ENCODE results near the gene HMCN2.

- TF ChIP-seq CTCF (IDR thresholded peaks at IDR 0.05) (peak; percentile 97), ZFX (IDR thresholded peaks at IDR 0.05; ENCODE audit: borderline replicate concordance) (no peak)
Measured at GRCh38 chr9:130235558-130236435, 29.8 kb upstream of the HMCN2 start.

Data from 22Rv1 (cell line).